Lower leg skin (tissue), 3 donors: ENCODE data around the gene FARSB.

Source experiments
- CTCF ChIP-seq, 3 donors: fragments of 450-650 bp; IDR thresholded peaks; one replicate each; pipeline ENCODE4 v1.5.1; 2016; ENCODE audit warnings: antibody characterized with exemption in 3 of 3, mild to moderate bottlenecking in 3 of 3, moderate library complexity in 2 of 3
- POLR2A ChIP-seq, 2 donors: fragments of 450-650 bp; IDR thresholded peaks; one replicate each; pipeline ENCODE4 v1.6.1; 2016 to 2017; ENCODE audit warnings: antibody characterized with exemption in 2 of 2, mild to moderate bottlenecking in 1 of 2, moderate library complexity in 1 of 2

GRCh38 chr2:222532315-222532714, 123.6 kb downstream of the FARSB start:
- TF ChIP-seq CTCF (IDR thresholded peaks at IDR 0.05) (no peak), POLR2A (IDR thresholded peaks at IDR 0.05) (no peak)
